SK-N-DZ (cell line): ENCODE measurements around the gene RBAK.

ENCODE experiments used
- small RNA-seq, 2 experiments: library from RNA; depleted of rRNA; stranded (forward); fragments of <200 nt; gene quantifications; one replicate each; pipeline ENCODE3, GENCODE V24; 2014

The RBAK gene

Small RNAs within 50 kb of the gene (small RNA-seq; reads per million reads assigned to genes)
- gene AC092032.1: 0 reads per million in 2 experiments
